DND-41 (cell line): ENCODE measurements around the gene UPF1.

Source experiments
- CTCF ChIP-seq: IDR thresholded peaks from 2 replicates; pipeline ENCODE4 v1.5.1; 2012; ENCODE audit warnings: borderline replicate concordance, low read length, moderate library complexity, mild to moderate bottlenecking; ENCODE audit not compliant: poor library complexity, severe bottlenecking; ENCODE audit errors: extremely low read depth
- EZH2 ChIP-seq: IDR thresholded peaks from 3 replicates; pipeline ENCODE4 v1.6.1; 2012; ENCODE audit warnings: borderline replicate concordance, low read depth, mild to moderate bottlenecking, moderate library complexity, low read length, inconsistent platforms; ENCODE audit not compliant: severe bottlenecking

GRCh38 chr19:18803550-18804138 is 28.1 kb upstream of the UPF1 start:
- TF ChIP-seq CTCF (no peak), EZH2 (no peak)
